Measurements from ENCODE around the gene AVEN.

AVEN gene

GRCh38 chr15:33980159-33980558 is 58.8 kb downstream of the AVEN start:
- Histone ChIP-seq H3K27me3 (ENCODE audit: insufficient read depth, low read length) (no peaks in the 10 kb centered on the region), H3K4me3 (ENCODE audit: low read length) (no peak overlapping the region), H3K4me1 (ENCODE audit: insufficient read depth, low read length) (peaks cover 9% of the 10 kb centered on the region), H3K9me3 (ENCODE audit: insufficient read depth, low read depth, low read length) (no peaks in the 10 kb centered on the region), H3K27ac (ENCODE audit: low read length) (no peak overlapping the region), H3K9ac (ENCODE audit: low read depth, low read length) (no peak overlapping the region), H3K36me3 (ENCODE audit: insufficient read depth, low read depth, low read length) (no peaks in the 10 kb centered on the region)

- Histone ChIP-seq H3K4me1 (ENCODE audit: insufficient read depth, low read length) (peaks cover 4% of the 10 kb centered on the region; the same call in 1 of the 2 replicates), H3K36me3 (ENCODE audit: insufficient read depth, low read depth, low read length) (no peaks in the 10 kb centered on the region), H3K9ac (ENCODE audit: low read depth, low read length) (no peak overlapping the region), H3K9me3 (ENCODE audit: insufficient read depth, low read depth, low read length) (no peaks in the 10 kb centered on the region), H3K27ac (ENCODE audit: low read length) (no peak overlapping the region), H3K27me3 (ENCODE audit: insufficient read depth, low read length) (no peaks in the 10 kb centered on the region), H3K4me3 (ENCODE audit: low read length) (no peak overlapping the region)
Measured at GRCh38 chr15:33975022-33975565, 63.9 kb downstream of the AVEN start.

GRCh38 chr15:33971811-33972210 is 67.2 kb downstream of the AVEN start:
- Histone ChIP-seq H3K36me3 (ENCODE audit: insufficient read depth, low read depth, low read length) (no peaks in the 10 kb centered on the region), H3K9me3 (ENCODE audit: insufficient read depth, low read depth, low read length) (no peaks in the 10 kb centered on the region)

GRCh38 chr15:33968821-33969220 is 70.2 kb downstream of the AVEN start:
- Histone ChIP-seq H3K4me1 (ENCODE audit: insufficient read depth, low read length) (peaks cover 4% of the 10 kb centered on the region; the same call in 1 of the 2 replicates), H3K9me3 (ENCODE audit: insufficient read depth, low read depth, low read length) (no peaks in the 10 kb centered on the region), H3K9ac (ENCODE audit: low read depth, low read length) (no peak overlapping the region), H3K36me3 (ENCODE audit: insufficient read depth, low read depth, low read length) (no peaks in the 10 kb centered on the region), H3K27ac (ENCODE audit: low read length) (no peak overlapping the region), H3K27me3 (ENCODE audit: insufficient read depth, low read length) (no peaks in the 10 kb centered on the region), H3K4me3 (ENCODE audit: low read length) (no peak overlapping the region)

More at GRCh38 chr15:33971811-33972210, 67.2 kb downstream of the AVEN start:
- Histone ChIP-seq H3K4me1 (ENCODE audit: insufficient read depth, low read length) (peaks cover 4% of the 10 kb centered on the region; the same call in 1 of the 2 replicates), H3K4me3 (ENCODE audit: low read length) (no peak overlapping the region), H3K27ac (ENCODE audit: low read length) (no peak overlapping the region), H3K9ac (ENCODE audit: low read depth, low read length) (no peak overlapping the region), H3K27me3 (ENCODE audit: insufficient read depth, low read length) (no peaks in the 10 kb centered on the region)

- no peaks in the 10 kb centered on the region for H3K27me3 ChIP-seq (ENCODE audit: insufficient read depth, low read length)
- no peaks in the 10 kb centered on the region for H3K9me3 ChIP-seq (ENCODE audit: insufficient read depth, low read depth, low read length)
- peaks cover 4% of the 10 kb centered on the region; the same call in 1 of the 2 replicates for H3K4me1 ChIP-seq (ENCODE audit: insufficient read depth, low read length)
- H3K9ac ChIP-seq (ENCODE audit: low read depth, low read length) = no peak within 1 kb of the TSS
- H3K36me3 ChIP-seq (ENCODE audit: insufficient read depth, low read depth, low read length) = no peaks in the 10 kb centered on the region
- no peak within 1 kb of the TSS for H3K4me3 ChIP-seq (ENCODE audit: low read length)
- no peak within 1 kb of the TSS for H3K27ac ChIP-seq (ENCODE audit: low read length)
Measured at GRCh38 chr15:33968224-33968623, 70.8 kb downstream of the AVEN start, which contains the start of gene CHRM5. Gene CHRM5, plus strand, starts transcription at chr15:33968497. Its CDS starts 94,221 bp downstream, at chr15:34062718.

- Histone ChIP-seq H3K27me3 (ENCODE audit: insufficient read depth, low read length) (no peaks in the 10 kb centered on the region), H3K27ac (ENCODE audit: low read length) (no peak overlapping the region), H3K36me3 (ENCODE audit: insufficient read depth, low read depth, low read length) (no peaks in the 10 kb centered on the region), H3K9me3 (ENCODE audit: insufficient read depth, low read depth, low read length) (no peaks in the 10 kb centered on the region), H3K4me1 (ENCODE audit: insufficient read depth, low read length) (no peaks in the 10 kb centered on the region), H3K4me3 (ENCODE audit: low read length) (no peak overlapping the region), H3K9ac (ENCODE audit: low read depth, low read length) (no peak overlapping the region)
Measured at GRCh38 chr15:33964665-33965040, 74.4 kb downstream of the AVEN start.

- no peaks in the 10 kb centered on the region for H3K4me1 ChIP-seq (ENCODE audit: insufficient read depth, low read length)
- no peak overlapping the region for H3K27ac ChIP-seq (ENCODE audit: low read length)
- H3K27me3 ChIP-seq (ENCODE audit: insufficient read depth, low read length) = no peaks in the 10 kb centered on the region
- H3K4me3 ChIP-seq (ENCODE audit: low read length) = no peak overlapping the region
- no peak overlapping the region for H3K9ac ChIP-seq (ENCODE audit: low read depth, low read length)
- no peaks in the 10 kb centered on the region for H3K9me3 ChIP-seq (ENCODE audit: insufficient read depth, low read depth, low read length)
- H3K36me3 ChIP-seq (ENCODE audit: insufficient read depth, low read depth, low read length) = no peaks in the 10 kb centered on the region
Measured at GRCh38 chr15:33963831-33964664, 75.0 kb downstream of the AVEN start.

- H3K9me3 ChIP-seq (ENCODE audit: insufficient read depth, low read depth, low read length) = no peaks in the 10 kb centered on the region
- no peak overlapping the region for H3K9ac ChIP-seq (ENCODE audit: low read depth, low read length)
- no peak overlapping the region for H3K27ac ChIP-seq (ENCODE audit: low read length)
- no peaks in the 10 kb centered on the region for H3K4me1 ChIP-seq (ENCODE audit: insufficient read depth, low read length)
- H3K36me3 ChIP-seq (ENCODE audit: insufficient read depth, low read depth, low read length) = no peaks in the 10 kb centered on the region
- H3K27me3 ChIP-seq (ENCODE audit: insufficient read depth, low read length) = no peaks in the 10 kb centered on the region
- no peak overlapping the region for H3K4me3 ChIP-seq (ENCODE audit: low read length)
Measured at GRCh38 chr15:33960549-33960935, 78.5 kb downstream of the AVEN start.

- H3K4me1 ChIP-seq (ENCODE audit: insufficient read depth, low read length) = no peaks in the 10 kb centered on the region
- H3K9me3 ChIP-seq (ENCODE audit: insufficient read depth, low read depth, low read length) = no peaks in the 10 kb centered on the region
- H3K27ac ChIP-seq (ENCODE audit: low read length) = no peak overlapping the region
- no peak overlapping the region for H3K9ac ChIP-seq (ENCODE audit: low read depth, low read length)
- H3K4me3 ChIP-seq (ENCODE audit: low read length) = no peak overlapping the region
- no peaks in the 10 kb centered on the region for H3K36me3 ChIP-seq (ENCODE audit: insufficient read depth, low read depth, low read length)
- H3K27me3 ChIP-seq (ENCODE audit: insufficient read depth, low read length) = no peaks in the 10 kb centered on the region
Measured at GRCh38 chr15:33959844-33960548, 79.0 kb downstream of the AVEN start.

GRCh38 chr15:33956397-33956796 is 82.6 kb downstream of the AVEN start:
- no peaks in the 10 kb centered on the region for H3K4me1 ChIP-seq (ENCODE audit: insufficient read depth, low read length)

GRCh38 chr15:33955945-33956344 is 83.1 kb downstream of the AVEN start:
- no peaks in the 10 kb centered on the region for H3K4me1 ChIP-seq (ENCODE audit: insufficient read depth, low read length)
- H3K9ac ChIP-seq (ENCODE audit: low read depth, low read length) = no peak overlapping the region
- H3K9me3 ChIP-seq (ENCODE audit: insufficient read depth, low read depth, low read length) = no peaks in the 10 kb centered on the region
- no peaks in the 10 kb centered on the region for H3K36me3 ChIP-seq (ENCODE audit: insufficient read depth, low read depth, low read length)
- H3K4me3 ChIP-seq (ENCODE audit: low read length) = no peak overlapping the region
- no peaks in the 10 kb centered on the region for H3K27me3 ChIP-seq (ENCODE audit: insufficient read depth, low read length)
- no peak overlapping the region for H3K27ac ChIP-seq (ENCODE audit: low read length)

More at GRCh38 chr15:33956397-33956796, 82.6 kb downstream of the AVEN start:
- Histone ChIP-seq H3K36me3 (ENCODE audit: insufficient read depth, low read depth, low read length) (no peaks in the 10 kb centered on the region), H3K9me3 (ENCODE audit: insufficient read depth, low read depth, low read length) (no peaks in the 10 kb centered on the region), H3K27me3 (ENCODE audit: insufficient read depth, low read length) (no peaks in the 10 kb centered on the region), H3K27ac (ENCODE audit: low read length) (no peak overlapping the region), H3K9ac (ENCODE audit: low read depth, low read length) (no peak overlapping the region), H3K4me3 (ENCODE audit: low read length) (no peak overlapping the region)

Data from iPS-20b (cell line).